VCaP (cell line): ENCODE measurements around the gene ARMC12.

ENCODE experiments used
- H3K27ac ChIP-seq: fragments of 450-650 bp; 2 replicates; pipeline ENCODE4 v1.5.1; 2017
- TF ChIP-seq, protein P1 (sequence below): fragments of 450-650 bp; conservative IDR thresholded peaks from 2 replicates; pipeline ENCODE4 v1.5.1; 2017; ENCODE audit warnings: mild to moderate bottlenecking, moderate library complexity

Gene ARMC12

DNA sequence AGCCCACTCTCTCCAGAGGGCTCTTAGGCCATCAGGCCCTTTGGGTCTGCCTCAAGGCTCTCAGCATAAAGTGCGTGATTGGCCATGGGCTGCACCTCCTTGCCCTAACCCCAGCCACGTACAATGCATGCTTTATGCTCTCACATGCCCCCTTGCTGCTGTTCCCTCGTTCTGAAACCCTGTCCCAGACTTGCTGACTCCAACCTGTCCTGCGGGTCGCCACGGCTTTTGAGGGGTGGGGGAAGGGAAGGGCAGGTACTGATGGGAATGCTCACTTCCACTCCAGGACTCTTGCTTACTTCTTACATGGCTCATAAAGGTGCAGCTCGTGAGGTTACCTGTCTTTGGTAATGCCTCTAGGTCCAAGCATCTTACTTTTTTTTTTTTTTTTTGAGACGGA lies 6.0 kb downstream of the ARMC12 start:
- H3K27ac ChIP-seq: no peak overlapping the region
- TF ChIP-seq, protein P1, sequence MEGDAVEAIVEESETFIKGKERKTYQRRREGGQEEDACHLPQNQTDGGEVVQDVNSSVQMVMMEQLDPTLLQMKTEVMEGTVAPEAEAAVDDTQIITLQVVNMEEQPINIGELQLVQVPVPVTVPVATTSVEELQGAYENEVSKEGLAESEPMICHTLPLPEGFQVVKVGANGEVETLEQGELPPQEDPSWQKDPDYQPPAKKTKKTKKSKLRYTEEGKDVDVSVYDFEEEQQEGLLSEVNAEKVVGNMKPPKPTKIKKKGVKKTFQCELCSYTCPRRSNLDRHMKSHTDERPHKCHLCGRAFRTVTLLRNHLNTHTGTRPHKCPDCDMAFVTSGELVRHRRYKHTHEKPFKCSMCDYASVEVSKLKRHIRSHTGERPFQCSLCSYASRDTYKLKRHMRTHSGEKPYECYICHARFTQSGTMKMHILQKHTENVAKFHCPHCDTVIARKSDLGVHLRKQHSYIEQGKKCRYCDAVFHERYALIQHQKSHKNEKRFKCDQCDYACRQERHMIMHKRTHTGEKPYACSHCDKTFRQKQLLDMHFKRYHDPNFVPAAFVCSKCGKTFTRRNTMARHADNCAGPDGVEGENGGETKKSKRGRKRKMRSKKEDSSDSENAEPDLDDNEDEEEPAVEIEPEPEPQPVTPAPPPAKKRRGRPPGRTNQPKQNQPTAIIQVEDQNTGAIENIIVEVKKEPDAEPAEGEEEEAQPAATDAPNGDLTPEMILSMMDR: no peak

DNA sequence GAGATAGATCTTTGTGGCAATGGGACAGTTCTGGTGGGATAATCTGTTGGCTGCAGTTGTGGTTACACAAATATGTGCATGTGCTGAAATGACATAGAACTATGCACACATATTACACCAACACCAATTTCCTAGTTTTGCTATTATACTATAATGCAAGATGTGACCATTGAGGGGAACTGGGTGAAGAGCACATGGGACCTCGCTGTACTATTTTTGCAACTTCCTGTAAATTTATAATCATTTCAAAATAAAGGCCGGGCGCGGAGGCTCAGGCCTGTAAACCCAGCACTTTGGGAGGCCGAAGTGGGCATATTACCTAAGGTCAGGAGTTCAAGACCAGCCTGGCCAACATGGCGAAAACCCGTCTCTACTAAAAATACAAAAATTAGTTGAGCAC lies 8.7 kb downstream of the ARMC12 start:
- TF ChIP-seq, protein P1: no peak
- H3K27ac ChIP-seq: no peak overlapping the region

DNA sequence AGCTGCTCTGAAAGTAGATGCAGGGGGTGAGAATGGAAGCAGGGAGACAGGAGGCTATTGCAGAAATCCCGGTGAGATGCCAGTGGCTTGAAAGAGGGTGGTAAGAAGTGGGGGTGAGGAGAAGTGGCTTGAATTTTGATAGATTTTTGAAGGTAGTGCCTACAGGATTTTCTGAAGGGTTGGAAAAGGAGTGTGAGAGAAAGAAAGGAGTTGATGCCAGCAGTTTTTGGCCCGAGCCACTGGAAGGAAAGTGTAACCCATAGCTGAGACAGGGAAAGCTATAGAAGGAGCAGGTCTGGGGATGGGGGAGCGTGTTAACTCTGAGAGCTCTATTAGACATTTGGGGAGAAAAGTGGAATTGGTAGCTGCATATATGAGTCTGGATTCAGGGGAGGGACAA lies 9.7 kb downstream of the ARMC12 start:
- H3K27ac ChIP-seq: no peak overlapping the region
- TF ChIP-seq, protein P1: no peak

DNA sequence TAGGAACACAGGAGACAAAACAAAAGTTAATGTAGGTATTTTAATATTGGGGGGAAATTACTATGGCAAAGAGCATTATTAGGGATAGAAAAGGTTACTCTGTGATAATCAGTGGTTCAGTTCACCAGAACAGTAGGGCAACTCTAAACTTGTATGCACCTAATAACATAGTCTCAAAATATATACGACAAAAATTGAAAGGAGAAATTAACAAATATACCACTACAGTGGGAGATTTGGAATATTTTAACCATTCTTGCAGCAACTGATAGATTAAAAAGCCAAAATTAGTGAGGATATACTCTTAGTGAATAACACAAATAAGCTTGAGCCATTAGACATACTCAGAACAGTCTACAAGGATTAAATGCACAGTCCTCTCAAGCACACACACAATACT lies 11.0 kb downstream of the ARMC12 start:
- H3K27ac ChIP-seq: no peak overlapping the region
- TF ChIP-seq, protein P1: no peak

DNA sequence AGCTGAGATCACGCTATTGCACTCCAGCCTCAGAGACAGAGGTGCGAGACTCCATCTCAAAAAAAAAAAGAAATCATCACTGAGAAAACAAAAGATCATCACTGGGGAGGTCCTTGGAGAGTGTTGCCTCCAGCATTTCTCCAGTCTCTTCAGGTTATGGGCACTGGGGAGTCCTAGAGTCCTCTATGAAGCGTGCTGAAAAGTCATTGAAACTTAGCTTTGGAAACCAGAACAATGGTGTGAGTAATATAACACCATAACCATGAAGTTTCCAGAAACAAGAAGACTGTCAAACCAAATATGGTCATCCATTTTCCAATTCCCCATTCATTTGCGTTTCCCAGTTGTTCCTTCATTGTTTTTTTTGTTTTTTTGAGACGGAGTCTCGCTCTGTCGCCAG lies 13.7 kb downstream of the ARMC12 start:
- no peak overlapping the region for H3K27ac ChIP-seq
- TF ChIP-seq, protein P1: no peak

DNA sequence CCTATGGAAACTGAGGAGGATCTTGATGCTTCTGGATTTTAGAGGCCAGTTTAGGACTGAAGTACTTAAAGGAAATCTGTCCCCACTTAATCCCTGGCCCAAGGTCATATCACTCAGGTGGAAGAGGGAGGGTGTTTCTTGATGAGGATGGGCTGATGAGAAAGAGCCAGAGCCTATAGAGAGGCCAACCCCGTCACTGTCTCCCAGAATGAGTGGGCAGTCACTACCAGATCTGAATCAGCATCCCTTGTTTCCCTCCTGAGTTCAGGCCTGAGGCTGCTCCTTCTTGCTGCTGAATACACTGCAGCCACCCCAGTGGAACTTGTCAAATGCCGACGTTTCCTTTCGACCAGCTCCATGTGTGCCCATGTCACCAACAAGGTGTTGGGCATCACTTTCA lies 14.8 kb downstream of the ARMC12 start:
- H3K27ac ChIP-seq: no peak overlapping the region
- TF ChIP-seq, protein P1: no peak

DNA sequence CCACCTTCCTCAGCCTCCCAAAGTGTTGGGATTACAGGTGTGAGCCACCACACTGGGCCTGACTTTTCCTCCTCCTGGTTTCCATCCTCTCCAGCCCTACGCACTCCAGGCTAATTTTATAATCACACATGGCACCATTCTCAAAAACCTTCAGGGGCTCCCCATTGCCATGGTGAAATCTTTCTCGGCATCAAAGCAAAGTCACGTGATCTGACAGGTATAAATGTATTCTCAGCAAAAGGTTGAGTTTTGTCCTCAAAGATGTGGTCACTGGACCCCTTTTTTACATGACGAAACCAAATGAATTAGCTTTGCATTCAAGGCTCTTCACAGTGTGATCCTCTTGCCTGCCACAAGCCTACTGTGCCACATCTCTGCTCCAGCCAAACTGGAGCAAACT lies 15.5 kb downstream of the ARMC12 start:
- TF ChIP-seq, protein P1: no peak

More for the DNA sequence above, 15.5 kb downstream of the ARMC12 start:
- no peak overlapping the region for H3K27ac ChIP-seq
